HG03432 (cell line): ENCODE results near the gene RNU1-4.
"Not testable (repeated sequence)": the region's sequence is repeated elsewhere in the genome, so short reads cannot be mapped to it uniquely, and the experiment has no call there.

Source experiments
- ATAC-seq: cut with Tn5 transposase; IDR thresholded peaks from one replicate; pipeline ENCODE4 v1.9.1; 2021; ENCODE audit warnings: mild to moderate bottlenecking, moderate library complexity; ENCODE audit not compliant: unreplicated experiment

The RNU1-4 gene

DNA sequence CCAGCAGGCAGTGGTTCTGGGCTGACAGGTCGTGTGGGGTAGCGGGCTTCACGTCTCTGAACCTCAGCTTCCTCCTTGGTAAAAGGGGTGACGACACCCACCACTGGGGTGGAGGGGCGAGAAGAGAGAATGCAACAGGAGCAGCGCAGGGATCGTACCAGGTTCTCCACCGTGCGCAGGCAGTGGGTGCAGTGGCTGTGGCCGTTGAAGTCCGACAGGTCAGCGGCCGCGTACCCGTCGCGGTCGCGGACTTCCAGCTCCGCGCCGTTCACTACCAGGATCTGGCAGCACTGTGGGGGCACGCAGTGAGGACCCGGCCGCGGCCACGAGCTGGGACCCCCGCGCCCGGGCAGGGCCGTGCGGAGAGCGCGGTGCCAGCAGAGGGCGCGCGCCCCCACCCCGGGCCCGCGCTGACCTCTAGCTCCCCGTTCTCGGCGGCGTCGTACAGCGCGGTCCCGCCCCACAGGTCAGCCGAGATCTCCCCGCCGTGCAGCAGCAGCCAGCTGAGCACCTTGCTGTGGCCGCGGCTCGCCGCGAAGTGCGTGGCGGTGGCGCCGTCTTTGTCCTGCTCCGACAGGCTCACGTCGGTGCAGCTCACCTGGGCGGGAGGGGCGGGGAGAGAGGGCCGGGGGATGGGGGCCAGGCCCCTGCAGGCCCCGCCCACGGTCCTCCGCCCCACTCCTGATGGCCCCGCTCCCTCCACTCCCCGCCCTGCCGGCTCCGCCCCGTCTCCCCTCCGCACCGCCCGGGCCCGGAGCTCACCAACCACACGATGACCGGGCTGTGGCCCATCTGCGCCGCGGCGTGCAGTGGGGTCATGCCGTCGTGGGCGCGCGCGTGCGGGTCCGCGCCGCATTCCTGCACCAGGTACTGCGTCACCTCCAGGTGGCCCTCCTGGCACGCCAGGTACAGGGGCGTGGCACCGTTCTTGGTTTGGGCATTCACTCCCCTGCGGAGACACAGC is 32.9 kb upstream of the RNU1-4 start:
- not testable (repeated sequence) for ATAC-seq

DNA sequence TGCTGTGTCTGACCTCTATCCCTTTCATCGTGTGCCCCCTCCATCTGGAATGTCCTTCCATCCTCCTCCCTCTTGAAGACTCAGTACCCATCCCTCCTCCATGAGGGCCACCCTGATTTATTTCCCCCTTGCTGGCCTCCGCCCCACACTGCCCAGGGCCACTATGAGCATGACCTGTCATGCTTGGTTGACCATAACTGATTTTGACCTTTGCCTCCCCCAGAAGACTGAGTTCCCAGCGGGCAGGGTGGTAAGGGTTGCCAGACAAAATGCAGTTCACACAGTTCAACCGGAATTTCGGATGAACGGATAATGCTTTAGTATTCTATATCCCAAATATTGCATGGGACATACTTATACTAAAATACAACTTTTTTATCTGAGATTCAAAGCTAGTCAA is 31.6 kb upstream of the RNU1-4 start:
- not testable (repeated sequence) for ATAC-seq

DNA sequence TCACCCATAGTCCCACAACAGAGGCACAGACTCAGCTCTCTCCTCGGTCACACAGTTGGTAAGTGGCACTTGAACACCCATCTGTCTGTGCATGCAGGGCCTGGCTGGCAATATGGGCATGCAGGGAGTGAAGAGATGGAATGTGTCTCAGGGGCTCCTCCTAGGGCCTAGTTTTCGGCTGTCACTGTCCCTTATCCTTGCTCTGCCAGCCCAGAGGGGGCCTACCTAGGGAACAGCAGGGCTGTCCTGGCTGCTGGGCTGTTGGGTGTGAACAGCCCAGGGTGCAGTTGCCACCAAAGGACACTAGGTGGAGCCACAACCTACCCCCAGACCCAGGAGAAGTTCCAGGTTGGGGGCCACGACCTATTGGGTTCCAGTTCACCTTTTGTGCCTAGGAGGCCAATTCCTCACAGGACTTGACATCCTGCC is 30.6 kb upstream of the RNU1-4 start:
- peak; percentile 56 for ATAC-seq

- not testable (repeated sequence) for ATAC-seq
Measured at GRCh38 chr1:16710618-16711017, 29.7 kb upstream of the RNU1-4 start.

GRCh38 chr1:16712131-16712530 is 28.2 kb upstream of the RNU1-4 start:
- not testable (repeated sequence) for ATAC-seq

DNA sequence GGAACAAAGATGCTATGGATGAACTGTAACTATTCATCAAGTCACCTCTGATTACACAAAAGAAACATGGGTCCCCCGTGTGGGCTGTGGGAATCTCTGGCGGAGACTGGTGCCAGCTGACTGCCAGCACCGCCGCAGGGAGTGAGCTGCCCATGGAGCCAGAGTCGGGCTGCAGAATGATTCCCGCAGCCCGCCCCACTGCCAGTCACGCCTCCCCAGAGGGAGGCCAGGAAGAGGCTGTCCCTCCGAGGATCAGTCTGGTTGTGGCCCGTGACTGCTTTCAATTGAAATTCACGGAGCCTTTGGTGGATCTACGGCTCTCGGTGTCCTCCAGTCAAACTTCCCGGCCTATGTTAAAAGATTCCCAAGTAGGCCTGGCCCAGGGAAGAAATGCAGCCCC is 27.7 kb upstream of the RNU1-4 start:
- ATAC-seq: not testable (repeated sequence)

DNA sequence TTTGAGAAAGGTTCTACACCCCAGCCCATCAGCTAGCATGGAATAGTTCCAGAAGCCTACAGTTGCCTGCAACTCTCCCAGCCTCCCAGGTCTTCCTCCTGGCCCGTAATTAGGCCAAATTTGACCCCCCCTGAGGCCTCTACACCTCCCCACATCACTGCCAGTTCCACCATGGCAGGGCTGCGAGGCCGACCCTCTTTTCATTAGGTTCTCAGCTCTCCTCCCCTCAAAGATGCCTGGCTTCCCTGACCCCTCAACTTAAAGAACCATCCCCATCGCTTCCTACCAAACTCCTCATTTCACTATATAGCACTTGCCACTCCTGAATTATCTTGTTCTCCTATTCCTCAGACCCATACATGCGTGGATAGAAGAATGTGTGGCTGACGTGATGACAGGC is 27.3 kb upstream of the RNU1-4 start:
- ATAC-seq: not testable (repeated sequence)

DNA sequence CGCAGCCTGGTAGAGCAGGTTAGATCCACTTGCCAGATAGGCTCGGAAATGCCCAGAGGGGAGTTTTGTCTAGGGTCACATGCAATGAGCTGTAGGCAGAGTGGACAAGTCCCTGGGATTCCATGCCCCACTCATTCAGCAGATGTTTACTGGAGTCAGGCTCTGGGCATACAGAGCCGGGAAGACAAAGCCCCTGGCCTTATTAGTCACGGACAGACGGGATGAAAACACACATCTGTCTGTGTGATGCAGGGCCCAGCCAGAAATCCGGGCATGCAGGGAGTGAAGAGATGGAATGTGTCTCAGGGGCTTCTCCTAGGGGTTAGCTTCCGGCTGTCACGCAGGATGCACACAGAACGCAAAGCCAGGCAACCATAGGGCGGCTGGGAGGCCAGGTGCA is 26.8 kb upstream of the RNU1-4 start:
- ATAC-seq: not testable (repeated sequence)

GRCh38 chr1:16716691-16717335 is 23.5 kb upstream of the RNU1-4 start:
- ATAC-seq: no peak

DNA sequence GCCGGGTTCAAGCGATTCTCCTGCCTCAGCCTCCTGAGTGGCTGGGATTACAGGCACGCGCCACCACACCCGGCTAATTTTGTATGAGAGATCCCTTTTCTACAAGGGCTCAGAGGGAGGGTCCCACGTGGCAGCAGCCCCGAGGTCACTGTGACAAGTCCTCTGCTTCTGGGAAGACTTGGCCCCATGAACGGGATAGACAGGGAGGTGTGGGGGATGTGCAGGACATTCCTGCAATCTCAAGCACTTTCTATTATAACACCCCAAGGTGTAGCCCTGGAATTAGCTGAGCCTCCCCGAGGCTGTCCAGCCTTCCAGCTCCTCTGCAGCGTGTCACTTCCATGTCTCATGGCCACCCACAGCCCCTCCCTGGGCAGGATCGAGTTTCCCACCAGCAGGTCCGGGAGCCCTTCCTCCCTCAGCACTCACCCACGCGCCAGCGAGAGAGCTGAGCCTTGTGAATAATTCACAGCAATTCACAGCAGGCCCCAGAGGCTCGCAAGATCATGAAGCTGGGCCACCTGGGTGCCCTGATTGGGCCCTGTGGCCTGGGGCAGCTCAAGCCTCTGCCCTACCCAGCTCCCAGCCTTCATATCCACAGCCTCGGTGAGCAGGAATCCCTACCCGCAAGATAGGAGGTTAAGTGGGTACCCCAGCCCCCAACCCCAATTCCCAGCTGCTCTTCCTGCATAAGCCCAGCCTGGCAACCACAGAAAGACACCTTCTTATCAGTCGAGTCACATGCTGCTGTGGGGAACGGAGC is 22.8 kb upstream of the RNU1-4 start:
- no peak for ATAC-seq

GRCh38 chr1:16718099-16718907 is 22.0 kb upstream of the RNU1-4 start:
- not testable (repeated sequence) for ATAC-seq

- ATAC-seq: no peak
Measured at GRCh38 chr1:16718908-16719533, 21.3 kb upstream of the RNU1-4 start.

DNA sequence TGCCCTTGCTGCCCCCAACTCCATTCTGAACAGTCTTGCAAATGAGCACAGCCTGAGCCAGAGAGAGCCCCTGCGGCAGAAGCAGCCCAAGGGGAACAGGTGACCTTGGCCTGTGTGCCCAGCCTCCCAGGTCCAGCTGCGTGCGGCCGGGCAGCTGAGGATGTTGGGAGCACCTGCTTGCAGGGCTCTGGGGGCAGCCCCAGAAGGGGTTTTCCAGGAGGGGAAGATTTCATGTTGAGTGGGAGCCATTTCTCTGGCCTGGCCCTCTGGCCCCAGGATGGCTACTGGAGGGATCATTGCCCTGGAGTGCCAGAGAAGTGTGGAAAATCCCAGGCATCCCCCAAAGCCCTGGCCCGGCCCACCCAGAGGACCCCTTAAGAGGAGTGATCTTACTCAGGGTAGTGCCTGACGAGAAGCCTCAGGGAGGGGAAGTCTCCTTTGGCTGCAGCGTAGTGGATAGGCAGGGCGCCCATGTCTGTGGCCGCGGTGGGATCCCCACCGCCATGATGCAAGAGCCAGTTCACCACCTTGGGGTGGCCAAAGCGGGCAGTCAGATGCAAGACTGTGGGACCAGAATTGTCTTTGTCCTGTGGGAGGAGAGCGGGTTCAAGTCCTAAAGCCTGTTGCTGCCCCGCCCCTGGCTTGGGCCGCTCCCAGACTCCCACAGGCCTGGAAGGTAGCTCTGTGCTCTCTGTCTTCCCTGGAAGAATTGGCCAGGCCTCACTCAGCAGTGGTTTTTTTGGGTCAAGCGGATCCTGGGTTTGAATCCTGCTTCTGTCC is 20.6 kb upstream of the RNU1-4 start:
- no peak for ATAC-seq

DNA sequence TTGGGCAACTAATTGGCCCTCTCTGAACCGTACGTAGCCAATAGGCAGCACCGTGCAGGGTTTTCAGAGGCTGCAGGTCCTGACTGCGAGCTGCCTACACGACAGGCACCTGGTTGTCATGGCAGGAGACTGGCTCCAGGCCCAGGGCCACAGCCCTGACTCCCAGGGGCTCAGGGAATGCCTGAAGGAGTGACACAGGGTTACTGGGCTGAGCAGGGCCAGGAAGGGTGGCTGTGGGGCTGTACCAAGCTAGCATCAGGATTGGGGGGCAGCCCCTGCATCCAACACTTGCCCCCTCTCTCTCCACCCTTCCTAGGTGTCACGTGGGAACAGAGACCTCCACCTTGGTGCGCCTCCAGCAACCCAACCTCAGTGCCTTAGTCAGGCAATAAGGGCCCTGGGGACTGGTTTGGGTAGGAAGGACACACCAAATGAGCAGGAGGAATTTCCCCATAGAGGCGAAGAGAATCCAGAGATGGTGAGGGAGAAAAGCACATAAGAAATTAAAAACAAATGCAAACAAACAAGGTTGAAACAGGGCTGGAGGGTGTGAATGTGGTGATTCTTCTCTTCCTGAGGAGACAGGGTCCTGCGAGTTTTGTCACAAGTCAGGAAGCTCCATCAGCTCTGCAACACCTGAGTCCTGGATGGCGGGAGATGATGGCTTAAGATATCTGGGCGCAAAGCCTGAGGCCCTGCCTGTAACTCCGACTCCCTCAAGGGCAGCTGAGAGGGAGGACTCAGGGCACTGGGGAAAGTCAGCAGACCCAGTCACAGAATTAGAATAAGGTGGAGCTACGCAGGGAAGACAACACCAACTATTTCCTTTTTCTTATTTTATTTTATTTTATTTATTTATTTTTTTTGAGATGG is 19.7 kb upstream of the RNU1-4 start:
- ATAC-seq: no peak

DNA sequence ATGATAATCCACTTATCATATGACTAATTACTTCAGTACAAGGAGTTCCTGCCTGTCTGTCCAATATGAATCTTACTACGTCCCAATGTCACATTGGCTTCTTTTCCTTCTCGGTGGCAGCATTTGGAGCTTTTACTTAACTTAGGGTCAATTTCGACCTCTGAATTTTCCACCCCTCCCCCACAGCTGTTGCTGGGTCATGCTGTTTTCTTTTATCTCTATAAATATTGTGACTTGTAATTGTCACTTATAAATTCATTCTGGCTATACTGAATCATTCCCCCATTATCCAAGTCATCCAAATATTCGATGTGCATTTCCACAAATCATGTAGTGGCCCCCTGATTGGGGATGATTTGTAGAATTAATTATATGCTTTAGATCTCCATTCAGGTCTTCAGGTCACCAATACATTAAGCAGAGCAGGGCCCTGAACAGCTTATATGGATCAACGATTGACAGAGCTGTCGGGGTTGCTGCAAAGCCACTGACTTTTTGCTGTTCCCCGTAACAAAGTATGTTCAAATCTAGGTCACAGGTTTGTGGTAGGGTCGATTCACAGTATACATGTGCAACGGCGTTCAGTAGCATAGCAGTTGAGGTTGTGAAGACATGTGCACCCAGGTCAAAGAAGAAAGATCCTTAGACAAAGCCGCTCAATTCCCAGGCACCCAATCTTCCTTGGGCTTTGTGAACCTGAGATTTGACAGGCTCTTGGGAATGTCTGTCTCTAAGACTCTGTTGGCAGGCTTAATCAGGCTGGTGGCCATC is 18.3 kb upstream of the RNU1-4 start:
- no peak for ATAC-seq

DNA sequence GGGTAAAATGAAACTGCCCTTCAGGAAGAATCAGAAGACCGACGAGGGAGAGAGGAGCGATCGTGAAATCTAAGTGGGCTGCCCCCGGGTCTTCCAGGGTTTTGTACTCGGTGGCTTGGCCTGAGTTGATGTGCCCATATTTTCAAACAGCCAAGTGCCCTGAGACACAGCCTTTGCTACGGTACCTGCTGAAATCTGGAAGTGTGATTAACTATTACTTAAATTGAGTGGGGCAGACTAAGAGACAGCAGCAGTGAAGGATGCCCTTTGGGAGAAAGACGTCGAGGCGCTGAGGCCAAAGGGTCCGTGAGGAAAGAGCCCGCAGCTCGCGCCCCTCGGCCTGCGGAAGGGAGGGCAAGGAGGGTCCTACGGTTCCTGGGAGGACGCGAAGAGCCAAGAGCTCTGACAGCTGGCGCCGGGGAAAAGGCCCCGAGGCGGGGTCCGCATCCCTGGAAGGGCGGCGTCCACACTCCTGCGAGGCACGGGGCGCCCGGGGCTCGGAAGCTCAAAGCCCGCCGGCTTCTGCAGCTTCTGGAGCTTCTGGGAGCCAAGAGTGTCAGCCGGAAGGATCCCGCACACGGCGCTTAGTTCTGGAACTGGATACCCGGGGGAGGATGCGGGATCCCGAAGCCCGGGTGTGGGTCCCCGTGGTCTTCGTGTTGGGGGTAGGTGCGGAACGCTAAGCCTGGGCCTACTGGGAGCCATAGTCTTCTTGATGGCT is 15.4 kb upstream of the RNU1-4 start:
- ATAC-seq: no peak
